CD4-positive, alpha-beta T cell treated with Interleukin-10 for 1 hour (primary cell): Measurements from ENCODE around the gene EZH1.
"Not testable (repeated sequence)": the region's sequence is repeated elsewhere in the genome, so short reads cannot be mapped to it uniquely, and the experiment has no call there.

ENCODE experiments used
- DNase-seq: peaks from one replicate; pipeline ENCODE4 v3.0.0-alpha.2; 2020

EZH1 gene

GRCh38 chr17:42769964-42770363, 25.1 kb upstream of the EZH1 start:
- DNase-seq = not testable (repeated sequence)

- not testable (repeated sequence) for DNase-seq
These were observed 23.2 kb upstream of the EZH1 start for GRCh38 chr17:42768006-42768405.

GRCh38 chr17:42767512-42767911, 22.7 kb upstream of the EZH1 start:
- DNase-seq = no peak

- DNase-seq = no peak
These were observed 21.3 kb upstream of the EZH1 start for GRCh38 chr17:42766124-42766523.

GRCh38 chr17:42761638-42762037, 16.8 kb upstream of the EZH1 start:
- no peak for DNase-seq

GRCh38 chr17:42760652-42761581, 16.1 kb upstream of the EZH1 start, which contains the start of gene RAMP2:
TSS of gene RAMP2 (plus strand) at chr17:42761227. CDS start at chr17:42761262, 35 bp downstream.
- no peak for DNase-seq

- no peak for DNase-seq
These were observed 15.3 kb upstream of the EZH1 start for GRCh38 chr17:42759982-42760651.

GRCh38 chr17:42754782-42755181, 9.9 kb upstream of the EZH1 start:
- DNase-seq = no peak

GRCh38 chr17:42751628-42752027, 6.8 kb upstream of the EZH1 start:
- DNase-seq = no peak

- DNase-seq = no peak
These were observed 6.0 kb upstream of the EZH1 start for GRCh38 chr17:42750739-42751344.

- no peak for DNase-seq
These were observed 4.3 kb upstream of the EZH1 start for GRCh38 chr17:42748908-42749798.

GRCh38 chr17:42748202-42748907, 3.5 kb upstream of the EZH1 start:
- DNase-seq = no peak

- peak; percentile 75 for DNase-seq
These were observed 496 bp downstream of the EZH1 start for GRCh38 chr17:42744283-42744805.

- no peak for DNase-seq
These were observed 1.1 kb downstream of the EZH1 start for GRCh38 chr17:42743595-42744282.

- DNase-seq = not testable (repeated sequence)
These were observed 1.9 kb downstream of the EZH1 start for GRCh38 chr17:42742916-42743315.

- DNase-seq = no peak
These were observed 4.1 kb downstream of the EZH1 start for GRCh38 chr17:42740699-42741098.

GRCh38 chr17:42725143-42725542, 19.7 kb downstream of the EZH1 start:
- no peak for DNase-seq

- DNase-seq = no peak
These were observed 21.2 kb downstream of the EZH1 start for GRCh38 chr17:42723636-42724035.

- peak; percentile 76 for DNase-seq
These were observed 23.8 kb downstream of the EZH1 start for GRCh38 chr17:42720996-42721583.

- DNase-seq = no peak
These were observed 35.3 kb downstream of the EZH1 start for GRCh38 chr17:42709561-42709960.

GRCh38 chr17:42708588-42708987, 36.3 kb downstream of the EZH1 start:
- DNase-seq = no peak
